H1 (cell line): ENCODE measurements around the gene MEGF11. TPM values are rescaled to one million over a fixed set of nuclear protein-coding genes. Genes with fewer than 3 reads are reported as not detected.

Experiments
- CTCF ChIA-PET: fragments of 300-600 bp; sonication (Branson Sonifier 250); formaldehyde crosslinking; loops from one replicate; lab custom pipeline; 2021; ENCODE audit not compliant: partially characterized antibody; lab: Charles Lee
- POLR2A ChIA-PET: fragments of 300-600 bp; sonication (Branson Sonifier 250); formaldehyde crosslinking; loops from one replicate; lab custom pipeline; 2021; ENCODE audit warnings: inconsistent platforms; ENCODE audit not compliant: partially characterized antibody; lab: Charles Lee
- DNase-seq, 2 experiments: peaks; one replicate each; pipeline versions ENCODE4 v3.0.0 to v3.0.0-alpha.2; 2010 to 2022; ENCODE audit warnings: low spot score in 2 of 2, low read depth in 1 of 2, mixed read lengths in 1 of 2
- FAIRE-seq: peaks from 2 replicates; lab custom pipeline; 2011; peaks lifted over from hg19 to GRCh38; lab: Jason Lieb, UNC
- H2AFZ ChIP-seq: 2 replicates; pipeline ENCODE4 v1.8.1; 2012; ENCODE audit warnings: low read length, inconsistent platforms
- H2AK5ac ChIP-seq: 2 replicates; pipeline ENCODE4 v1.6.1; 2013; ENCODE audit warnings: low read depth, low read length
- H2BK120ac ChIP-seq: replicated peaks from 2 replicates; pipeline ENCODE3; 2013; ENCODE audit warnings: low read depth, low read length, inconsistent platforms
- H2BK12ac ChIP-seq: 2 replicates; pipeline ENCODE4 v1.6.1; 2013; ENCODE audit warnings: low read depth, low read length
- H2BK15ac ChIP-seq: 2 replicates; pipeline ENCODE4 v1.6.1; 2013; ENCODE audit warnings: low read length
- H2BK20ac ChIP-seq: 2 replicates; pipeline ENCODE4 v1.6.1; 2013; ENCODE audit warnings: low read length
- H2BK5ac ChIP-seq: 2 replicates; pipeline ENCODE4 v1.6.1; 2013; ENCODE audit warnings: low read depth, low read length
- H3K14ac ChIP-seq: 2 replicates; pipeline ENCODE4 v1.6.1; 2013; ENCODE audit warnings: inconsistent platforms; ENCODE audit not compliant: insufficient read length
- H3K18ac ChIP-seq: 2 replicates; pipeline ENCODE4 v1.6.1; 2013; ENCODE audit warnings: low read length; ENCODE audit errors: extremely low read depth
- H3K23ac ChIP-seq: 2 replicates; pipeline ENCODE4 v1.6.1; 2013; ENCODE audit warnings: inconsistent platforms; ENCODE audit not compliant: insufficient read length
- H3K23me2 ChIP-seq: 2 replicates; pipeline ENCODE4 v1.6.1; 2013; ENCODE audit warnings: low read depth, low read length
- H3K27ac ChIP-seq: 2 replicates; pipeline ENCODE4 v1.6.1; 2011; ENCODE audit warnings: low read depth, low read length, inconsistent platforms
- H3K27me3 ChIP-seq, 4 experiments: replicated peaks in 1 of 4; 1 replicate in 1 of 4; 2 replicates in 3 of 4; pipeline versions ENCODE4 v1.6.1 to v1.8.1; 2011 to 2013; ENCODE audit warnings: low read length in 3 of 4, mild to moderate bottlenecking in 3 of 4, inconsistent platforms in 2 of 4, mixed read lengths in 2 of 4, moderate library complexity in 1 of 4; ENCODE audit not compliant: control insufficient read depth in 3 of 4, insufficient read depth in 3 of 4; ENCODE audit errors: extremely low read depth in 1 of 4
- H3K36me3 ChIP-seq, 4 experiments: 2 replicates each; pipeline versions ENCODE4 v1.6.1 to v1.8.1; 2011 to 2013; ENCODE audit warnings: mild to moderate bottlenecking in 4 of 4, low read length in 3 of 4, moderate library complexity in 2 of 4, control low read depth in 1 of 4, inconsistent platforms in 1 of 4; ENCODE audit not compliant: insufficient read depth in 4 of 4, control insufficient read depth in 2 of 4
- H3K4ac ChIP-seq: replicated peaks from 2 replicates; pipeline ENCODE3; 2013; ENCODE audit warnings: low read length, low read depth, mixed read lengths, inconsistent platforms; ENCODE audit not compliant: insufficient read length
- H3K4me1 ChIP-seq, 4 experiments: replicated peaks in 1 of 4; 1 replicate in 1 of 4; 2 replicates in 3 of 4; pipeline versions ENCODE4 v1.6.1 to v1.8.1; 2011 to 2013; ENCODE audit warnings: low read length in 3 of 4, inconsistent platforms in 2 of 4, mixed read lengths in 1 of 4; ENCODE audit not compliant: insufficient read depth in 4 of 4, control insufficient read depth in 3 of 4
- H3K4me2 ChIP-seq, 2 experiments: 2 replicates each; pipeline versions ENCODE4 v1.6.1 to v1.8.1; 2011 to 2013; ENCODE audit warnings: low read depth in 2 of 2, low read length in 2 of 2, control low read depth in 1 of 2, inconsistent platforms in 1 of 2, mild to moderate bottlenecking in 1 of 2; ENCODE audit not compliant: insufficient read depth in 1 of 2
- H3K4me3 ChIP-seq, 4 experiments: fragments of 200-600, 300-600 bp in 1 of 4; sonication (generic), shearing (Covaris generic), sonication (Bioruptor Twin) in 1 of 4; 2 replicates each; pipeline versions ENCODE4 v1.5.1 to v1.8.1; 2011 to 2016; ENCODE audit warnings: low read length in 4 of 4, low read depth in 3 of 4, control low read depth in 2 of 4, inconsistent platforms in 2 of 4, mild to moderate bottlenecking in 2 of 4, mixed read lengths in 1 of 4, moderate library complexity in 1 of 4; ENCODE audit not compliant: insufficient read depth in 2 of 4; ENCODE audit errors: extremely low read depth in 1 of 4
- H3K56ac ChIP-seq: replicated peaks from 2 replicates; pipeline ENCODE3; 2013; ENCODE audit warnings: low read depth, mild to moderate bottlenecking, mixed read lengths, low read length, inconsistent platforms; ENCODE audit not compliant: insufficient read length
- H3K79me1 ChIP-seq: 2 replicates; pipeline ENCODE4 v1.6.1; 2013; ENCODE audit warnings: low read depth, low read length, control low read depth
- H3K79me2 ChIP-seq, 2 experiments: 2 replicates each; pipeline versions ENCODE4 v1.6.1 to v1.8.1; 2012 to 2013; ENCODE audit warnings: low read length in 2 of 2, mild to moderate bottlenecking in 2 of 2, inconsistent platforms in 1 of 2; ENCODE audit not compliant: insufficient read depth in 2 of 2, control insufficient read depth in 1 of 2
- H3K9ac ChIP-seq, 4 experiments: replicated peaks in 1 of 4; 1 replicate in 1 of 4; 2 replicates in 3 of 4; pipeline versions ENCODE4 v1.6.1 to v1.8.1; 2011 to 2013; ENCODE audit warnings: low read depth in 3 of 4, low read length in 3 of 4, control low read depth in 2 of 4, mild to moderate bottlenecking in 2 of 4, moderate library complexity in 2 of 4, inconsistent platforms in 1 of 4; ENCODE audit errors: extremely low read depth in 1 of 4
- H3K9me3 ChIP-seq, 2 experiments: 2 replicates each; pipeline versions ENCODE4 v1.6.1 to v1.8.1; 2012 to 2013; ENCODE audit warnings: mild to moderate bottlenecking in 2 of 2, moderate library complexity in 2 of 2, control low read depth in 1 of 2, inconsistent platforms in 1 of 2, low read depth in 1 of 2, low read length in 1 of 2, mixed read lengths in 1 of 2; ENCODE audit not compliant: insufficient read depth in 2 of 2
- H4K20me1 ChIP-seq, 2 experiments: replicated peaks in 1 of 2; 2 replicates each; pipeline versions ENCODE3 to v1.8.1; 2011 to 2013; ENCODE audit warnings: inconsistent platforms in 2 of 2, low read length in 2 of 2, mild to moderate bottlenecking in 1 of 2; ENCODE audit not compliant: insufficient read depth in 2 of 2, control insufficient read depth in 1 of 2
- H4K5ac ChIP-seq: 2 replicates; pipeline ENCODE4 v1.6.1; 2013; ENCODE audit warnings: low read length, low read depth, mixed read lengths, inconsistent platforms; ENCODE audit not compliant: insufficient read length
- H4K8ac ChIP-seq: 2 replicates; pipeline ENCODE4 v1.8.0; 2013; ENCODE audit warnings: mild to moderate bottlenecking, moderate library complexity, low read length, inconsistent platforms; ENCODE audit not compliant: insufficient read depth; ENCODE audit errors: extremely low read depth
- H4K91ac ChIP-seq: replicated peaks from 2 replicates; pipeline ENCODE3; 2013; ENCODE audit warnings: low read length, mixed read lengths, inconsistent platforms; ENCODE audit not compliant: insufficient read length
- GTF2F1 ChIP-seq: IDR thresholded peaks from 2 replicates; pipeline ENCODE4 v1.6.1; 2012; ENCODE audit warnings: low read depth, low read length, improper control_type of control experiment, borderline replicate concordance
- JUND ChIP-seq: IDR thresholded peaks from 2 replicates; pipeline ENCODE4 v1.6.1; 2011; ENCODE audit warnings: mild to moderate bottlenecking, improper control_type of control experiment, low read length
- NANOG ChIP-seq: IDR thresholded peaks from 2 replicates; pipeline ENCODE4 v1.6.1; 2011; ENCODE audit warnings: low read length, low read depth, mild to moderate bottlenecking, inconsistent platforms; ENCODE audit not compliant: insufficient read depth, poor library complexity, severe bottlenecking
- RBBP5 ChIP-seq: IDR thresholded peaks from 2 replicates; pipeline ENCODE4 v1.7.1; 2012; ENCODE audit warnings: low read depth, mild to moderate bottlenecking, inconsistent platforms, low read length, moderate library complexity, borderline replicate concordance
- TBP ChIP-seq: IDR thresholded peaks from 2 replicates; pipeline ENCODE4 v1.6.1; 2011; ENCODE audit warnings: low read depth, low read length, improper control_type of control experiment
- YY1 ChIP-seq: IDR thresholded peaks from 2 replicates; pipeline ENCODE4 v1.6.1; 2011; ENCODE audit warnings: low read depth, mild to moderate bottlenecking, low read length
- WGBS, 2 experiments: shearing (Covaris generic) in 1 of 2; methylation state at CpG; one replicate each; pipeline versions ENCODE4 v1.1.6 to v1.1.7; 2013 to 2015; ENCODE audit warnings: low lambda C conversion rate in 2 of 2, mixed read lengths in 2 of 2, inconsistent platforms in 1 of 2, low coverage in 1 of 2, missing lambda C conversion rate in 1 of 2; ENCODE audit not compliant: insufficient replicate concordance in 2 of 2, insufficient coverage in 1 of 2, insufficient read length in 1 of 2; ENCODE audit errors: extremely low coverage in 1 of 2, missing lambda C conversion rate in 1 of 2; 5-methylcytosine and 5-hydroxymethylcytosine counted together
- polyA plus RNA-seq, 7 experiments: library from polyadenylated mRNA; depleted of rRNA in 3 of 7; stranded (reverse) in 5 of 7; unstranded in 2 of 7; fragments of >200 nt in 5 of 7; fragments of 200-250 nt in 2 of 7; gene quantifications; 1 replicate in 5 of 7; 2 replicates in 1 of 7; 4 replicates in 1 of 7; pipeline versions ENCODE4 v1.2.1 to v1.2.3, GENCODE V29; 2011 to 2013; ENCODE audit warnings: missing spikeins in 2 of 7, mixed read lengths in 2 of 7
- total RNA-seq: library from RNA; stranded (reverse); fragmentation: NEBNext Ultra II Directional; extraction: Animal tissue kit (Norgen Biotek cat#: 25700); gene quantifications from 2 replicates; pipeline ENCODE4 v1.2.1, GENCODE V29; 2021

MEGF11 gene
- total and polyA plus RNA-seq, 2 of the 8 experiments (the other 6 are each of a cell fraction or from before 2014, with no cell fraction given), result 4.4 to 4.8 TPM

DNA sequence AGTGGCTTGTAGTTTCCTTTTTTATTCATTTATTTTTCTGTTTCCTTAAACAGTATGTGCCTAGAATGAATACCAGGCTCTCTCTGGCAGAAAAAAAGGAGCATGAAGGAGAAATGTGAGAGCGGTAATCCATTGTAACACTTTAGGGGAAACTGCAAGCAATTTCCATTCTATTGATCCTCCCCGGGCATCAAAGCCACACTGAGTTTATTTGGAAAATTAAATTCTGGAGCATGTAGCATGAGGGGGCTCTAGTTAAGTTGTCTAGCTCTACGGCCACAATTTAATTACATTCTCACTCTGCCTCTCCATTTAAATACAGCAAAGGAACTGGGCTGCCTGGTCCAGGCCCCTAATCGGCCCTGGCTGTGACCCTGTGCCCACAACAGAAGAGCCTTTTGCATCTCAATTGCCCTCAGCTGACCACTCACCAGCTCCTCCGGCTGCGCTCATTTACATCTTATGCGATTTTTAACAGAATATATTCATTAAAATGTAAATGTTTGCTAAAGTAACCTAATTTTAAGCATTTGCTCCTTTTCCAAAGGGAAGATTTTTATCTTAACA lies 72.9 kb downstream of the MEGF11 start:
- ChIA-PET CTCF (interaction anchor here (0.6 to 5.0 kb wide), 6 partner anchors 11 to 83 kb away, joined by 3 to 21 read pairs (median 4); no protein-coding TSS in a partner anchor), POLR2A (interaction anchor here (1.0 to 2.1 kb wide), 6 partner anchors 8 to 113 kb away, joined by 3 to 6 read pairs (median 4); no protein-coding TSS in a partner anchor)
- H3K4ac ChIP-seq, result no peak overlapping the region
- no peak overlapping the region for H3K23ac ChIP-seq
- H2AFZ ChIP-seq, result no peak overlapping the region
- H2BK20ac ChIP-seq, result 0 out of 2 replicates have a peak overlapping the region, but pooled peaks have one; percentile 40
- H3K9me3 ChIP-seq, result no peaks in the 10 kb centered on the region
- H2BK12ac ChIP-seq, result 0 out of 2 replicates have a peak overlapping the region, but pooled peaks have one; percentile 85
- peak overlapping the region; percentile 19 to 42 for H3K4me2 ChIP-seq
- FAIRE-seq, result no peak
- H4K91ac ChIP-seq, result peak overlapping the region; percentile 20
- no peak overlapping the region for H3K56ac ChIP-seq
- 0 out of 2 replicates have a peak overlapping the region, but pooled peaks have one; percentile 25 for H2BK15ac ChIP-seq
- no peaks in the 10 kb centered on the region for H4K20me1 ChIP-seq
- TF ChIP-seq TBP (0 out of 2 replicates have a peak, but pooled peaks have one; percentile 13), RBBP5 (no peak), YY1 (no peak), JUND (no peak), GTF2F1 (no peak), NANOG (peak; percentile 35)
- H3K4me1 ChIP-seq, result peaks cover 23 to 56% (median 33%) of the 10 kb centered on the region in 4 experiments
- no peaks in the 10 kb centered on the region for H3K27me3 ChIP-seq
- H3K18ac ChIP-seq, result 0 out of 2 replicates have a peak overlapping the region, but pooled peaks have one; percentile 89
- H2BK5ac ChIP-seq, result peak overlapping the region; percentile 61; the same call in 1 of the 2 replicates
- peak overlapping the region in 1 of 4 experiments; percentile 17; a peak in 2 of 8 replicates for H3K4me3 ChIP-seq
- H3K14ac ChIP-seq, result no peak overlapping the region
- peak overlapping the region; percentile 59; the same call in 1 of the 2 replicates for H2AK5ac ChIP-seq
- no peaks in the 10 kb centered on the region for H3K79me1 ChIP-seq
- DNase-seq, result no peak
- H3K9ac ChIP-seq, result no peak overlapping the region
- H3K23me2 ChIP-seq, result no peaks in the 10 kb centered on the region
- no peak overlapping the region for H4K5ac ChIP-seq
- H3K36me3 ChIP-seq, result no peaks in the 10 kb centered on the region
- no peak overlapping the region for H4K8ac ChIP-seq
- no peaks in the 10 kb centered on the region for H3K79me2 ChIP-seq
- H3K27ac ChIP-seq, result no peak overlapping the region
- no peak overlapping the region for H2BK120ac ChIP-seq
- WGBS, 2 experiments, result 9% methylated on average over 7 of the region's 7 CpGs; no CpG with 5 or more reads in 1 of the 2 experiments
